ENCODE measurements around the gene RNF5. TPM values are rescaled to one million over a fixed set of nuclear protein-coding genes. Genes with fewer than 3 reads are reported as not detected.

RNF5 gene
- total and polyA plus RNA-seq, 9 of the 15 experiments (the other 6 are each of a cell fraction or from before 2014, with no cell fraction given): 62.2 to 245 (median 129) TPM

GRCh38 chr6:32154514-32155161 is 23.6 kb upstream of the RNF5 start (continued):
- TF ChIP-seq ZBTB11 (CRISPR knock-in tag; IDR thresholded peaks at IDR 0.05): no peak
- TF ChIP-seq ZNF512 (tag; IDR thresholded peaks at IDR 0.05): no peak
- no peak for TF ChIP-seq ZNF586 (CRISPR knock-in tag; conservative IDR thresholded peaks at IDR 0.05)
- TF ChIP-seq SFPQ (IDR thresholded peaks at IDR 0.05; ENCODE audit: low read depth, low read length): no peak
- no peak for TF ChIP-seq POLR2H (tag; IDR thresholded peaks at IDR 0.05; ENCODE audit: low read depth)
- TF ChIP-seq PCBP2 (IDR thresholded peaks at IDR 0.05; ENCODE audit: low read depth, low read length, poor library complexity, severe bottlenecking): no peak
- no peak for TF ChIP-seq ZNF75A (CRISPR knock-in tag; IDR thresholded peaks at IDR 0.05)
- no peak for TF ChIP-seq KAT2B (IDR thresholded peaks at IDR 0.05; ENCODE audit: low read depth, low read length)
- TF ChIP-seq CCNT2 (IDR thresholded peaks at IDR 0.05; ENCODE audit: borderline replicate concordance, extremely low read depth, insufficient read length, low read depth, low read length): peak; percentile 49
- peak; percentile 83 for TF ChIP-seq RBFOX2 (IDR thresholded peaks at IDR 0.05; ENCODE audit: low read depth, low read length)
- no peak for TF ChIP-seq ZNF507 (tag; conservative IDR thresholded peaks at IDR 0.05)
- TF ChIP-seq CEBPG (CRISPR knock-in tag; IDR thresholded peaks at IDR 0.05): no peak
- TF ChIP-seq CEBPG (tag; conservative IDR thresholded peaks at IDR 0.05 in 1 of 2, IDR thresholded peaks at IDR 0.05 in 1 of 2): no peak
- no peak for TF ChIP-seq ZNF24 (IDR thresholded peaks at IDR 0.05)
- TF ChIP-seq TAF15 (IDR thresholded peaks at IDR 0.05; ENCODE audit: low read depth, low read length): no peak
- TF ChIP-seq CBFB (CRISPR knock-in tag; IDR thresholded peaks at IDR 0.05): peak; percentile 78; the same call in 1 of the 2 replicates
- no peak for TF ChIP-seq ZNF436 (CRISPR knock-in tag; IDR thresholded peaks at IDR 0.05)
- peak; percentile 67; the same call in 1 of the 2 replicates for TF ChIP-seq KLF16 (IDR thresholded peaks at IDR 0.05)
- no peak for TF ChIP-seq COPS2 (conservative IDR thresholded peaks at IDR 0.05)
- no peak for TF ChIP-seq ZBTB17 (CRISPR knock-in tag; IDR thresholded peaks at IDR 0.05)
- TF ChIP-seq HIVEP1 (CRISPR knock-in tag; IDR thresholded peaks at IDR 0.05): no peak

Measured in K562 (cell line).